ENCODE data around the gene STK39.

Gene STK39

DNA sequence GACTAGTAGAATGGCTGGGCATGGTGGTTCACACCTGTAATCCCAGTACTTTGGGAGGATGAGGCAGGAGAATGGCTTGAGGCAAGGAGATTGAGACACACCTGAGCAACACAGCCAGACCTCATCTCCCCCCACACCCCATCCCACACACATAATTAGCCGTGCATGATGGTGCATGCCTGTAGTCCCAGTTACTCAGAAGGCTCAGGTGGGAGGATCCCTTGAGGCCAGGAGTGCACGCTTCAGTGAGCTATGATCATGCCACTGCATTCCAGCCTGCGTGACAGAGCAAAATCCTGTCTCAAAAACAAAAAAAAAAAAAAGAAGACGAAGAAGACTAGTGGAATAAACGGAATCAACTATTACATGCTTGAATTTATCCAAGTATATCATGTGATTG is 150.0 kb downstream of the STK39 start:
- Histone ChIP-seq H2BK120ac (ENCODE audit: low read depth, low read length) (no peak overlapping the region), H2AK5ac (ENCODE audit: low read length) (no peak overlapping the region), H3K23ac (ENCODE audit: low read length) (no peak overlapping the region), H2BK15ac (replicated peaks; ENCODE audit: low read depth) (no peak overlapping the region), H3K27ac (ENCODE audit: low read depth, low read length) (no peak overlapping the region), H3K36me3 (ENCODE audit: control insufficient read depth, insufficient read depth, low read length) (no peaks in the 10 kb centered on the region), H3K79me2 (ENCODE audit: control insufficient read depth, insufficient read depth, low read length) (no peaks in the 10 kb centered on the region), H3K79me1 (ENCODE audit: low read length) (no peaks in the 10 kb centered on the region), H4K8ac (ENCODE audit: low read depth, low read length) (no peak overlapping the region), H3K9ac (ENCODE audit: low read length) (no peak overlapping the region), H3K4me1 (ENCODE audit: control insufficient read depth, low read depth, low read length) (no peaks in the 10 kb centered on the region), H3K56ac (ENCODE audit: low read length) (no peak overlapping the region), H4K5ac (ENCODE audit: low read length) (no peak overlapping the region), H3K4me2 (ENCODE audit: low read length) (no peak overlapping the region), H3K18ac (ENCODE audit: low read length) (no peak overlapping the region), H3K27me3 (ENCODE audit: insufficient read depth, low read length, poor library complexity) (no peaks in the 10 kb centered on the region), H3K4ac (ENCODE audit: low read depth, low read length) (no peak overlapping the region), H3K4me3 (ENCODE audit: low read length) (no peak overlapping the region), H2BK5ac (ENCODE audit: low read length) (no peak overlapping the region)
- WGBS (ENCODE audit: extremely low coverage, insufficient coverage, low lambda C conversion rate), result no CpG with 5 or more reads among the region's 5 CpGs
- DNase-seq, result no peak

- H3K18ac ChIP-seq (ENCODE audit: low read length), result no peak overlapping the region
- H3K56ac ChIP-seq (ENCODE audit: low read length), result no peak overlapping the region
- H2BK5ac ChIP-seq (ENCODE audit: low read length), result no peak overlapping the region
- H3K79me2 ChIP-seq (ENCODE audit: control insufficient read depth, insufficient read depth, low read length), result no peaks in the 10 kb centered on the region
- H3K27ac ChIP-seq (ENCODE audit: low read depth, low read length), result no peak overlapping the region
- H2BK15ac ChIP-seq (replicated peaks; ENCODE audit: low read depth), result no peak overlapping the region
- H3K36me3 ChIP-seq (ENCODE audit: control insufficient read depth, insufficient read depth, low read length), result no peaks in the 10 kb centered on the region
- no peak overlapping the region for H3K4me3 ChIP-seq (ENCODE audit: low read length)
- no peaks in the 10 kb centered on the region for H3K79me1 ChIP-seq (ENCODE audit: low read length)
- no peaks in the 10 kb centered on the region for H3K27me3 ChIP-seq (ENCODE audit: insufficient read depth, low read length, poor library complexity)
- DNase-seq, result no peak
- H4K8ac ChIP-seq (ENCODE audit: low read depth, low read length), result no peak overlapping the region
- no peak overlapping the region for H3K23ac ChIP-seq (ENCODE audit: low read length)
- no peak overlapping the region for H4K5ac ChIP-seq (ENCODE audit: low read length)
- H3K9ac ChIP-seq (ENCODE audit: low read length), result no peak overlapping the region
- H3K4me1 ChIP-seq (ENCODE audit: control insufficient read depth, low read depth, low read length), result no peaks in the 10 kb centered on the region
- no CpG with 5 or more reads among the region's 3 CpGs for WGBS (ENCODE audit: extremely low coverage, insufficient coverage, low lambda C conversion rate)
- no peak overlapping the region for H2AK5ac ChIP-seq (ENCODE audit: low read length)
- H3K4me2 ChIP-seq (ENCODE audit: low read length), result no peak overlapping the region
- H2BK120ac ChIP-seq (ENCODE audit: low read depth, low read length), result no peak overlapping the region
- no peak overlapping the region for H3K4ac ChIP-seq (ENCODE audit: low read depth, low read length)
Observed at GRCh38 chr2:168096158-168096557, 151.2 kb downstream of the STK39 start.

- H3K79me1 ChIP-seq (ENCODE audit: low read length), result no peaks in the 10 kb centered on the region
- no peak overlapping the region for H3K4ac ChIP-seq (ENCODE audit: low read depth, low read length)
- no peak overlapping the region for H4K5ac ChIP-seq (ENCODE audit: low read length)
- H3K36me3 ChIP-seq (ENCODE audit: control insufficient read depth, insufficient read depth, low read length), result no peaks in the 10 kb centered on the region
- no peak for DNase-seq
- no peak overlapping the region for H3K18ac ChIP-seq (ENCODE audit: low read length)
- H2BK15ac ChIP-seq (replicated peaks; ENCODE audit: low read depth), result no peak overlapping the region
- no peak overlapping the region for H3K4me3 ChIP-seq (ENCODE audit: low read length)
- no peaks in the 10 kb centered on the region for H3K27me3 ChIP-seq (ENCODE audit: insufficient read depth, low read length, poor library complexity)
- no peak overlapping the region for H3K56ac ChIP-seq (ENCODE audit: low read length)
- no peak overlapping the region for H3K27ac ChIP-seq (ENCODE audit: low read depth, low read length)
- H3K9ac ChIP-seq (ENCODE audit: low read length), result no peak overlapping the region
- no peaks in the 10 kb centered on the region for H3K79me2 ChIP-seq (ENCODE audit: control insufficient read depth, insufficient read depth, low read length)
- H4K8ac ChIP-seq (ENCODE audit: low read depth, low read length), result no peak overlapping the region
- H2BK120ac ChIP-seq (ENCODE audit: low read depth, low read length), result no peak overlapping the region
- no peak overlapping the region for H2BK5ac ChIP-seq (ENCODE audit: low read length)
- no CpG with 5 or more reads among the region's 2 CpGs for WGBS (ENCODE audit: extremely low coverage, insufficient coverage, low lambda C conversion rate)
- H3K23ac ChIP-seq (ENCODE audit: low read length), result no peak overlapping the region
- H3K4me2 ChIP-seq (ENCODE audit: low read length), result no peak overlapping the region
- H2AK5ac ChIP-seq (ENCODE audit: low read length), result no peak overlapping the region
- H3K4me1 ChIP-seq (ENCODE audit: control insufficient read depth, low read depth, low read length), result no peaks in the 10 kb centered on the region
Observed at GRCh38 chr2:168091986-168092385, 155.4 kb downstream of the STK39 start.

DNA sequence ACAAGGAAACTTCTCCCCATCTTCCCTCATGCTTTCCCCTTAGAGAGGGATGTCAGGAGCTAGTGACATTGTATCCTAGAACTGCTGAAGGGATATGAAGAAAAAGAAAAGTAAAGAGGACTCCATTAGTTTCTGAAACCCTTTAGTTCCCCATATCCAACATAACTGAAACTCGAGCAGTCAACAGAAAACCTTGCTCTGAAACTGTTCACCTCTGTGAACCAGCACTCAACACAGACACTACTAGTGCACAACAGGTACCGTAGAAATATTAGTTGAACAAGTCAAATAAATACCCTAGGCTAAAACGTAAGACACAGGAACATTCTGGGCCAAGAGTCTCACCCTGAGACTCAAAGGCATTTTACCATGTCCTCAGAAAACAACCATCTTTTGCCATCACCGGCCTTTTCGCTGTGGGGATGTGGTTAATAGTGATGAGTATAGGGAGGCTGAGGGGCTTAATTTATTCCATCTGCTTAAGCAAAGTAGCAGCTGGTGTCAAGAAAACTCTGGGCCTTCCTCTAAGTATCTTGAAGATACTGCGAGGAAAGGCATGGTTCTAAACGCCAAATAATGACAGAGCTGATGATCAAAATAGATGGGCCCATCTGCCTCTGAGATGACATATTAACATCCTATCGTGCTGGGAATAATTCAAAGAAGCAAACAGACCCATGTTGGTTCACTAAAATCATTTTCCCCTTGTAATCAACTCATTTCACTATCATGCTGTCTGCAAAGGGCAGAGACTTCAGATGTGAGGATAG is 156.8 kb downstream of the STK39 start:
- H3K79me1 ChIP-seq (ENCODE audit: low read length), result no peaks in the 10 kb centered on the region
- H3K36me3 ChIP-seq (ENCODE audit: control insufficient read depth, insufficient read depth, low read length), result no peaks in the 10 kb centered on the region
- H4K5ac ChIP-seq (ENCODE audit: low read length), result no peak overlapping the region
- H3K9ac ChIP-seq (ENCODE audit: low read length), result no peak overlapping the region
- no peak overlapping the region for H3K4me2 ChIP-seq (ENCODE audit: low read length)
- H3K56ac ChIP-seq (ENCODE audit: low read length), result no peak overlapping the region
- no peak overlapping the region for H2AK5ac ChIP-seq (ENCODE audit: low read length)
- no peak overlapping the region for H3K27ac ChIP-seq (ENCODE audit: low read depth, low read length)
- no peak overlapping the region for H3K23ac ChIP-seq (ENCODE audit: low read length)
- no peak overlapping the region for H3K4me3 ChIP-seq (ENCODE audit: low read length)
- no peak overlapping the region for H4K8ac ChIP-seq (ENCODE audit: low read depth, low read length)
- no peak overlapping the region for H3K4ac ChIP-seq (ENCODE audit: low read depth, low read length)
- H3K27me3 ChIP-seq (ENCODE audit: insufficient read depth, low read length, poor library complexity), result no peaks in the 10 kb centered on the region
- H2BK5ac ChIP-seq (ENCODE audit: low read length), result no peak overlapping the region
- no peak overlapping the region for H2BK120ac ChIP-seq (ENCODE audit: low read depth, low read length)
- no peak overlapping the region for H2BK15ac ChIP-seq (replicated peaks; ENCODE audit: low read depth)
- WGBS (ENCODE audit: extremely low coverage, insufficient coverage, low lambda C conversion rate), result no CpG with 5 or more reads among the region's 8 CpGs
- no peaks in the 10 kb centered on the region for H3K79me2 ChIP-seq (ENCODE audit: control insufficient read depth, insufficient read depth, low read length)
- DNase-seq, result no peak
- H3K4me1 ChIP-seq (ENCODE audit: control insufficient read depth, low read depth, low read length), result no peaks in the 10 kb centered on the region
- H3K18ac ChIP-seq (ENCODE audit: low read length), result no peak overlapping the region

DNA sequence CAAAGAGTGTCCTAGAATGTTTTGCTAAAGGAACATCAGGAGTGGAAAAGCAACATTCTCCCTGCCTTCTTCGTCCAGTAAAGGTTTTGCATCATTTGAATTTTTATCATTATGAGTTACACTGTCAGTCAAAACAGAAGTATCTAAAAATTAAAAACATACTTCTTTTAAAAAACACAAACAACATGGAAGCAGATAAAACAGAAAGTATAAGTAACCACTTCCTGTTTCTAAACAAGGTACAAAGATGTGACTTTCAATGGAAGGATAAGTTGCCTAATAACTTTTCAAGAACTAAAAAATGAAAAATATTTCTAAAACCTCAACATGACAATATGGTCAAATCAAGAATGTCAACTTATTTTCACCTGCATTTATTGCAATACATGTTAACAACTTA is 158.2 kb downstream of the STK39 start:
- no peak overlapping the region for H4K5ac ChIP-seq (ENCODE audit: low read length)
- H3K4me3 ChIP-seq (ENCODE audit: low read length), result no peak overlapping the region
- no peak overlapping the region for H3K56ac ChIP-seq (ENCODE audit: low read length)
- H2BK5ac ChIP-seq (ENCODE audit: low read length), result no peak overlapping the region
- no peak overlapping the region for H3K23ac ChIP-seq (ENCODE audit: low read length)
- H2BK120ac ChIP-seq (ENCODE audit: low read depth, low read length), result no peak overlapping the region
- H3K4me1 ChIP-seq (ENCODE audit: control insufficient read depth, low read depth, low read length), result peaks cover 1% of the 10 kb centered on the region
- H3K27ac ChIP-seq (ENCODE audit: low read depth, low read length), result no peak overlapping the region
- no peak overlapping the region for H2AK5ac ChIP-seq (ENCODE audit: low read length)
- no peak overlapping the region for H3K9ac ChIP-seq (ENCODE audit: low read length)
- no peak overlapping the region for H3K4me2 ChIP-seq (ENCODE audit: low read length)
- no peaks in the 10 kb centered on the region for H3K36me3 ChIP-seq (ENCODE audit: control insufficient read depth, insufficient read depth, low read length)
- WGBS (ENCODE audit: extremely low coverage, insufficient coverage, low lambda C conversion rate), result no CpG with 5 or more reads among the region's 1 CpG
- no peak overlapping the region for H3K4ac ChIP-seq (ENCODE audit: low read depth, low read length)
- H3K27me3 ChIP-seq (ENCODE audit: insufficient read depth, low read length, poor library complexity), result no peaks in the 10 kb centered on the region
- no peaks in the 10 kb centered on the region for H3K79me1 ChIP-seq (ENCODE audit: low read length)
- H2BK15ac ChIP-seq (replicated peaks; ENCODE audit: low read depth), result no peak overlapping the region
- no peak for DNase-seq
- no peak overlapping the region for H4K8ac ChIP-seq (ENCODE audit: low read depth, low read length)
- H3K79me2 ChIP-seq (ENCODE audit: control insufficient read depth, insufficient read depth, low read length), result no peaks in the 10 kb centered on the region
- no peak overlapping the region for H3K18ac ChIP-seq (ENCODE audit: low read length)

DNA sequence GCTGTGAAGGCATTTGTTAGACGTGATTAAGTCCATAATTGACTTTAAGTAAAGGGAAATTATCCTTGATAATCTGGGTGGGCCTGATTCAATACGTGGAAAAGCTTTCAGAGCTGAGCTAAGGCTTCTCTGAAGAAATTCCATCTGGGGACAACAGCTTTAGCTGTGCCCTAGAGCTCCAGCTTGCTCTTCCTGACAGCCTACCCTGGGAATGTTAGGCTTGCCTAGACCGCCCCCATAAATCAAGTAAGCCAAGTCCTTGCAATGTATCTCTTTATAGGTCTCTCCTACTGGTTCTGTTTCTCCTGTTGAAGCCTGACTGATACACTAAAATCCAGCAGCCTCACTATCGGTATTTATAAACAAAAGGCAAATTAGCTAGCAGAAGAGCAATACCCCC is 160.0 kb downstream of the STK39 start:
- DNase-seq, result no peak
- Histone ChIP-seq H4K5ac (ENCODE audit: low read length) (no peak overlapping the region), H2BK15ac (replicated peaks; ENCODE audit: low read depth) (no peak overlapping the region), H2BK5ac (ENCODE audit: low read length) (no peak overlapping the region), H2BK120ac (ENCODE audit: low read depth, low read length) (no peak overlapping the region), H4K8ac (ENCODE audit: low read depth, low read length) (no peak overlapping the region), H3K9ac (ENCODE audit: low read length) (no peak overlapping the region), H3K27ac (ENCODE audit: low read depth, low read length) (no peak overlapping the region), H3K36me3 (ENCODE audit: control insufficient read depth, insufficient read depth, low read length) (no peaks in the 10 kb centered on the region), H3K4ac (ENCODE audit: low read depth, low read length) (no peak overlapping the region), H3K4me1 (ENCODE audit: control insufficient read depth, low read depth, low read length) (peaks cover 3% of the 10 kb centered on the region), H3K4me2 (ENCODE audit: low read length) (no peak overlapping the region), H3K79me2 (ENCODE audit: control insufficient read depth, insufficient read depth, low read length) (no peaks in the 10 kb centered on the region), H3K79me1 (ENCODE audit: low read length) (no peaks in the 10 kb centered on the region), H3K18ac (ENCODE audit: low read length) (no peak overlapping the region), H3K23ac (ENCODE audit: low read length) (no peak overlapping the region), H2AK5ac (ENCODE audit: low read length) (no peak overlapping the region), H3K27me3 (ENCODE audit: insufficient read depth, low read length, poor library complexity) (no peaks in the 10 kb centered on the region), H3K56ac (ENCODE audit: low read length) (no peak overlapping the region), H3K4me3 (ENCODE audit: low read length) (no peak overlapping the region)
- WGBS (ENCODE audit: extremely low coverage, insufficient coverage, low lambda C conversion rate), result no CpG with 5 or more reads among the region's 4 CpGs
